GM12878 (cell line): Measurements from ENCODE around the gene DACT3. TPM values are rescaled to one million over a fixed set of nuclear protein-coding genes. Genes with fewer than 3 reads are reported as not detected.

Source experiments
- ATAC-seq: fragments of 200-7000 bp; cut with Tn5 transposase; 3 replicates; pipeline ENCODE4 v1.9.1; 2020; ENCODE audit warnings: mild to moderate bottlenecking, moderate library complexity
- BruUV-seq: library from RNA; stranded (reverse); fragments of 400-500 nt; replicated peaks from 2 replicates; lab custom pipeline; 2021; lab: Mats Ljungman, UMichigan
- CTCF ChIA-PET: fragments of 300-600 bp; sonication (Branson Sonifier 250); formaldehyde crosslinking; extraction: SDS; loops from one replicate; lab custom pipeline; 2021; ENCODE audit warnings: inconsistent platforms; lab: Yijun Ruan, JAX
- POLR2A ChIA-PET: fragments of 350-600 bp; formaldehyde crosslinking; extraction: SDS; loops from one replicate; lab custom pipeline; 2021; ENCODE audit warnings: inconsistent platforms; lab: Charles Lee
- RAD21 ChIA-PET: fragments of 300-600 bp; sonication (Branson Sonifier 250); formaldehyde crosslinking; loops from one replicate; lab custom pipeline; 2023; ENCODE audit warnings: antibody characterized with exemption; ENCODE audit not compliant: unreplicated experiment; lab: Charles Lee
- SMC1A ChIA-PET: fragments of 300-600 bp; sonication (Branson Sonifier 250); formaldehyde crosslinking; loops from one replicate; lab custom pipeline; 2023; ENCODE audit not compliant: unreplicated experiment, uncharacterized antibody; lab: Charles Lee
- DNase-seq: peaks from one replicate; pipeline ENCODE4 v3.0.0-alpha.2; 2011; ENCODE audit warnings: low read depth, low spot score
- FAIRE-seq: peaks from 3 replicates; lab custom pipeline; 2011; peaks lifted over from hg19 to GRCh38; lab: Jason Lieb, UNC
- H2AFZ ChIP-seq: 2 replicates; pipeline ENCODE4 v1.6.0; 2011; ENCODE audit warnings: low read depth, low read length, control low read depth; ENCODE audit not compliant: control insufficient read depth
- H3K27ac ChIP-seq: 2 replicates; pipeline ENCODE4 v1.5.1; 2011; ENCODE audit warnings: control low read depth; ENCODE audit not compliant: control insufficient read depth, insufficient read depth
- H3K27me3 ChIP-seq, 2 experiments: replicated peaks in 1 of 2; 2 replicates each; pipeline versions ENCODE4 v1.6.0 to v1.6.1; 2011; ENCODE audit warnings: low read length in 1 of 2; ENCODE audit not compliant: control insufficient read depth in 2 of 2, insufficient read depth in 2 of 2
- H3K36me3 ChIP-seq, 2 experiments: 2 replicates each; pipeline ENCODE4 v1.5.1; 2011; ENCODE audit warnings: low read length in 1 of 2; ENCODE audit not compliant: control insufficient read depth in 2 of 2, insufficient read depth in 2 of 2
- H3K4me1 ChIP-seq: 2 replicates; pipeline ENCODE4 v1.6.1; 2011; ENCODE audit warnings: mild to moderate bottlenecking, low read length, moderate library complexity, mixed read lengths; ENCODE audit not compliant: control insufficient read depth, insufficient read depth
- H3K4me2 ChIP-seq: 2 replicates; pipeline ENCODE4 v1.6.0; 2011; ENCODE audit warnings: control low read depth; ENCODE audit not compliant: control insufficient read depth, insufficient read depth
- H3K4me3 ChIP-seq: fragments of 200-600 bp; sonication (generic); 2 replicates; pipeline ENCODE4 v1.5.1; 2016
- H3K79me2 ChIP-seq: 2 replicates; pipeline ENCODE4 v1.6.0; 2011; ENCODE audit warnings: low read length; ENCODE audit not compliant: control insufficient read depth, insufficient read depth
- H3K9ac ChIP-seq: 2 replicates; pipeline ENCODE4 v1.8.0; 2011; ENCODE audit warnings: low read length, control low read depth, mixed read lengths; ENCODE audit not compliant: control insufficient read depth, insufficient read depth
- H3K9me3 ChIP-seq: replicated peaks from 3 replicates; pipeline ENCODE4 v1.5.1; 2011; ENCODE audit warnings: mild to moderate bottlenecking, low read length; ENCODE audit not compliant: control insufficient read depth, insufficient read depth
- H4K20me1 ChIP-seq: 2 replicates; pipeline ENCODE4 v1.6.0; 2011; ENCODE audit not compliant: control insufficient read depth, insufficient read depth
- CREM ChIP-seq: IDR thresholded peaks from 2 replicates; pipeline ENCODE4 v1.6.1; 2014; ENCODE audit warnings: antibody characterized with exemption, low read depth
- DPF2 ChIP-seq: fragments of 450-650 bp; IDR thresholded peaks from 2 replicates; pipeline ENCODE4 v1.6.1; 2017; ENCODE audit warnings: mild to moderate bottlenecking
- FOXK2 ChIP-seq: fragments of 450-650 bp; IDR thresholded peaks from 2 replicates; pipeline ENCODE4 v1.6.1; 2017; ENCODE audit warnings: mild to moderate bottlenecking, moderate library complexity
- GATAD2B ChIP-seq: fragments of 450-650 bp; conservative IDR thresholded peaks from 2 replicates; pipeline ENCODE4 v1.6.1; 2017; ENCODE audit warnings: low read depth, mild to moderate bottlenecking, moderate library complexity
- SP1 ChIP-seq: IDR thresholded peaks from one replicate; pipeline ENCODE4 v1.6.1; 2011; ENCODE audit warnings: low read depth, low read length
- SPI1 ChIP-seq: IDR thresholded peaks from 2 replicates; pipeline ENCODE4 v1.6.1; 2011; ENCODE audit warnings: low read depth, mild to moderate bottlenecking, low read length, moderate library complexity, borderline replicate concordance; ENCODE audit not compliant: insufficient read depth
- WRNIP1 ChIP-seq: IDR thresholded peaks from 2 replicates; pipeline ENCODE4 v1.6.1; 2011; ENCODE audit warnings: low read depth, low read length, improper control_type of control experiment, borderline replicate concordance
- WGBS: methylation state at CpG from one replicate; pipeline ENCODE4 v1.1.6; 2016; ENCODE audit warnings: low lambda C conversion rate; ENCODE audit not compliant: insufficient replicate concordance, insufficient coverage; ENCODE audit errors: missing lambda C conversion rate; 5-methylcytosine and 5-hydroxymethylcytosine counted together
- in situ Hi-C: fragments of 300-500 bp; cut with MboI; formaldehyde crosslinking; loops from 9 replicates; pipeline ENCODE4 v1.14.3; 2018; ENCODE audit warnings: mixed read lengths
- intact Hi-C: fragments of 100-400 bp; cut with micrococcal nuclease; formaldehyde crosslinking; loops from one replicate; pipeline ENCODE4 v1.14.2; 2022; ENCODE audit not compliant: unreplicated experiment
- polyA plus RNA-seq, 11 experiments: library from polyadenylated mRNA; depleted of rRNA in 4 of 11; unstranded in 6 of 11; stranded (reverse) in 5 of 11; fragments of >200 nt; fragmentation: Nextera tagmentation in 4 of 11; fragmentation: Illumina TruSeq in 1 of 11; extraction: Ambion mirVana in 4 of 11; extraction: Trizol in 1 of 11; gene quantifications; 1 replicate in 1 of 11; 2 replicates in 10 of 11; pipeline versions ENCODE4 v1.2.1 to v1.2.3, GENCODE V29; 2011 to 2016; ENCODE audit warnings: inconsistent platforms in 2 of 11, missing spikeins in 2 of 11, low read depth in 1 of 11
- total RNA-seq, 4 experiments: library from RNA; depleted of rRNA in 3 of 4; stranded (reverse); fragments of >200 nt in 3 of 4; fragmentation: Illumina TruSeq in 1 of 4; extraction: Trizol in 1 of 4; gene quantifications; 2 replicates each; pipeline versions ENCODE4 v1.2.1 to v1.2.3, GENCODE V29; 2013 to 2021
- TF ChIP-seq, protein P1 (sequence below): fragments of 450-650 bp; IDR thresholded peaks from 2 replicates; pipeline ENCODE4 v1.6.1; 2016; ENCODE audit warnings: mild to moderate bottlenecking
- TF ChIP-seq, protein P2 (sequence below): IDR thresholded peaks from 2 replicates; pipeline ENCODE4 v1.6.1; 2011; ENCODE audit warnings: borderline replicate concordance, low read depth, mild to moderate bottlenecking, moderate library complexity, low read length; ENCODE audit not compliant: insufficient read depth, poor library complexity, severe bottlenecking
- TF ChIP-seq, protein P3 (sequence below): IDR thresholded peaks from 2 replicates; pipeline ENCODE4 v1.6.1; 2011; ENCODE audit warnings: mild to moderate bottlenecking, low read depth, low read length, moderate library complexity; ENCODE audit not compliant: insufficient replicate concordance

The DACT3 gene
- total and polyA plus RNA-seq, 10 of the 15 experiments (the other 5 are each of a cell fraction or from before 2014, with no cell fraction given) = 0.05 to 2.5 (median 0.35) TPM; not detected in 1

DNA sequence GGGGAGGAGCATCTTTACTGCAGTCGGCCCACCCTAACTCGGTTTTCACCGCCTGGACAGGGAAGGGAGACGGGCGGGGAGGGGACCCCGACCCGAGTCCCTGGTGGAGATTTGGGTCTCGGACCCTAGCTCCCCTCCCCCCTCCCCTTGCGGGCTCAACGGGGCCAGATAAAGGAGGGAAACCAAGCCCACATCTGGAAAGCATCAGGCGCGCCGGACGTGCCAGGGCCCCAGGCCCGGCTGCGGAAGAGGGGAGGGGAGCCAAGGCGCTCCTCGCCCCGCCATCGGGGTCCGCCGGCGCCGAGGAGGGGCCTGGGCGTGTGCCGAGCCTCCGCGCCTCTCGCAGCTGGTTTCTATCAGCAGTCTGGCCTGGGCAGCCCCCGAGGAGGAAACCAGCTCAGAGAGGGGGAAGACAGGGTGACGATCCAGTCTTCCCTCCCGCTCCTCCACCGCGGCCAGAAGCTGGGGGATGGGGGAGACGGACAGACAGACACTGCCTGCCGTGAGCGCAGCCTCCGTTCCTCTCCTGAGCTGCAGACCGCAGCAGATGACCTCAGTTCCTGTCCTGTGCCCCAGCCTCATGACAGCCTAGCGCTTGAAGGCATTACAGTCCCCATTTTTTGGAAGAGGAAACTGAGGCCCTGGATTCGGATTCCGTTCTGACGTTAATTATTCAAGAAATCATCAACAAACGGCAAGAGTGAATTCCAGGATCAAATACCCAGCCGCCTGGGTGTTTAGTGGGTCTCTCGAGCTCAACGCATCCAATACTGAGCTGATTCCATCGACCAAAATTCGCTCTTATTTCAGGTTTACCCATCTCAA, 21.4 kb downstream of the DACT3 start (continued):
- TF ChIP-seq SPI1 = peak; percentile 26; the same call in 1 of the 2 replicates
- no peak for TF ChIP-seq FOXK2
- peak; percentile 31; the same call in 1 of the 2 replicates for TF ChIP-seq CREM
- 0 out of 2 replicates have a peak, but pooled peaks have one; percentile 38 for TF ChIP-seq GATAD2B
- peak; percentile 67 for TF ChIP-seq DPF2
- TF ChIP-seq, protein P1, sequence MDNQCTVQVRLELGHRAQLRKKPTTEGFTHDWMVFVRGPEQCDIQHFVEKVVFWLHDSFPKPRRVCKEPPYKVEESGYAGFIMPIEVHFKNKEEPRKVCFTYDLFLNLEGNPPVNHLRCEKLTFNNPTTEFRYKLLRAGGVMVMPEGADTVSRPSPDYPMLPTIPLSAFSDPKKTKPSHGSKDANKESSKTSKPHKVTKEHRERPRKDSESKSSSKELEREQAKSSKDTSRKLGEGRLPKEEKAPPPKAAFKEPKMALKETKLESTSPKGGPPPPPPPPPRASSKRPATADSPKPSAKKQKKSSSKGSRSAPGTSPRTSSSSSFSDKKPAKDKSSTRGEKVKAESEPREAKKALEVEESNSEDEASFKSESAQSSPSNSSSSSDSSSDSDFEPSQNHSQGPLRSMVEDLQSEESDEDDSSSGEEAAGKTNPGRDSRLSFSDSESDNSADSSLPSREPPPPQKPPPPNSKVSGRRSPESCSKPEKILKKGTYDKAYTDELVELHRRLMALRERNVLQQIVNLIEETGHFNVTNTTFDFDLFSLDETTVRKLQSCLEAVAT = peak; percentile 26; the same call in 1 of the 2 replicates

DNA sequence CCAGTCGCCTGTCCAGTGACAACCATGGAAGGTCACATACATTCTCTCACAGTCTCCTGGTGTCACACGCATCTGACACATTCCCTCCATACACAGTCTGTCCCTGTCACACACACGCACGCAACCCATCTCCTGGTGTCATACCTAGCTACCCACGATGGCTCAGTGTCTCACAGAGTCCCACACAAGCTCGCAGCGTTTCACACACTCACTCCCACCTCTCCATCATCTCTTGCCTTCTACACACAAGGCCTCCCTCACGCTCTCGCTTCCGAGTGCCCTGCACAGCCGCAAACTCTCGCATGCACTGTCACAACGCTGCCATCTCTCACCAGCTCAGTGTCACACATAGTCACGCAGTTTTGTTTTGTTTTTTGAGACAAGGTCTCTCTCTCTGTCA, 23.8 kb downstream of the DACT3 start:
- no peak overlapping the region for H3K4me2 ChIP-seq
- H3K9me3 ChIP-seq = no peaks in the 10 kb centered on the region; the same call in 2 of the 3 replicates
- no peak overlapping the region for H3K4me3 ChIP-seq
- DNase-seq (no peak), FAIRE-seq (no peak), ATAC-seq (no peak)
- H3K27me3 ChIP-seq = peaks cover 0 to 3% of the 10 kb centered on the region in 2 experiments; a peak in 1 of 4 replicates
- H3K36me3 ChIP-seq = no peaks in the 10 kb centered on the region
- intact Hi-C loops = no loop called here
- ChIA-PET POLR2A (interaction anchor here (0.5 to 0.9 kb wide), 4 partner anchors 14 to 111 kb away, joined by 3 to 5 read pairs (median 4); no protein-coding TSS in a partner anchor), RAD21 (interaction anchor here (0.6 to 1.9 kb wide), 5 partner anchors 13 to 92 kb away, joined by 3 to 18 read pairs (median 7); partner anchors contain the start of gene DACT3), SMC1A (interaction anchor here (1.1 to 2.0 kb wide), 5 partner anchors 12 to 105 kb away, joined by 3 to 17 read pairs (median 5); partner anchors contain the start of genes DACT3 and PTGIR), CTCF (interaction anchor here (0.8 to 1.7 kb wide), 5 partner anchors 9 to 116 kb away, joined by 3 to 12 read pairs (median 7); no protein-coding TSS in a partner anchor)
- WGBS = 81% methylated on average over 14 of the region's 14 CpGs
- no peak overlapping the region for H2AFZ ChIP-seq
- in situ Hi-C loops = no loop called here
- TF ChIP-seq, protein P2, sequence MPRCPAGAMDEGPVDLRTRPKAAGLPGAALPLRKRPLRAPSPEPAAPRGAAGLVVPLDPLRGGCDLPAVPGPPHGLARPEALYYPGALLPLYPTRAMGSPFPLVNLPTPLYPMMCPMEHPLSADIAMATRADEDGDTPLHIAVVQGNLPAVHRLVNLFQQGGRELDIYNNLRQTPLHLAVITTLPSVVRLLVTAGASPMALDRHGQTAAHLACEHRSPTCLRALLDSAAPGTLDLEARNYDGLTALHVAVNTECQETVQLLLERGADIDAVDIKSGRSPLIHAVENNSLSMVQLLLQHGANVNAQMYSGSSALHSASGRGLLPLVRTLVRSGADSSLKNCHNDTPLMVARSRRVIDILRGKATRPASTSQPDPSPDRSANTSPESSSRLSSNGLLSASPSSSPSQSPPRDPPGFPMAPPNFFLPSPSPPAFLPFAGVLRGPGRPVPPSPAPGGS = peak; percentile 97
- TF ChIP-seq, protein P3, sequence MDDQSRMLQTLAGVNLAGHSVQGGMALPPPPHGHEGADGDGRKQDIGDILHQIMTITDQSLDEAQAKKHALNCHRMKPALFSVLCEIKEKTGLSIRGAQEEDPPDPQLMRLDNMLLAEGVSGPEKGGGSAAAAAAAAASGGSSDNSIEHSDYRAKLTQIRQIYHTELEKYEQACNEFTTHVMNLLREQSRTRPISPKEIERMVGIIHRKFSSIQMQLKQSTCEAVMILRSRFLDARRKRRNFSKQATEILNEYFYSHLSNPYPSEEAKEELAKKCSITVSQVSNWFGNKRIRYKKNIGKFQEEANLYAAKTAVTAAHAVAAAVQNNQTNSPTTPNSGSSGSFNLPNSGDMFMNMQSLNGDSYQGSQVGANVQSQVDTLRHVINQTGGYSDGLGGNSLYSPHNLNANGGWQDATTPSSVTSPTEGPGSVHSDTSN = peak; percentile 37
- no peak for TF ChIP-seq WRNIP1
- no peak for TF ChIP-seq SP1
- BruUV-seq = no TSS peak
- no peaks in the 10 kb centered on the region for H3K79me2 ChIP-seq
- no peak overlapping the region for H3K9ac ChIP-seq
- H4K20me1 ChIP-seq = no peaks in the 10 kb centered on the region
- H3K4me1 ChIP-seq = peaks cover 25% of the 10 kb centered on the region
- no peak overlapping the region for H3K27ac ChIP-seq
